H1 (cell line): ENCODE measurements around the gene NRK. TPM values are rescaled to one million over a fixed set of nuclear protein-coding genes. Genes with fewer than 3 reads are reported as not detected.

ENCODE experiments used
- CHD7 ChIP-seq: fragments of 300-600 bp; sonication (generic); IDR thresholded peaks from 2 replicates; pipeline ENCODE4 v1.7.1; 2012; ENCODE audit warnings: low read length, moderate library complexity, mild to moderate bottlenecking, inconsistent platforms; ENCODE audit not compliant: insufficient replicate concordance
- polyA plus RNA-seq, 7 experiments: library from polyadenylated mRNA; depleted of rRNA in 3 of 7; stranded (reverse) in 5 of 7; unstranded in 2 of 7; fragments of >200 nt in 5 of 7; fragments of 200-250 nt in 2 of 7; gene quantifications; 1 replicate in 5 of 7; 2 replicates in 1 of 7; 4 replicates in 1 of 7; pipeline versions ENCODE4 v1.2.1 to v1.2.3, GENCODE V29; 2011 to 2013; ENCODE audit warnings: missing spikeins in 2 of 7, mixed read lengths in 2 of 7
- total RNA-seq: library from RNA; stranded (reverse); fragmentation: NEBNext Ultra II Directional; extraction: Animal tissue kit (Norgen Biotek cat#: 25700); gene quantifications from 2 replicates; pipeline ENCODE4 v1.2.1, GENCODE V29; 2021

Gene NRK
- total and polyA plus RNA-seq, 2 of the 8 experiments (the other 6 are each of a cell fraction or from before 2014, with no cell fraction given), result 0.86 to 8.3 TPM

- TF ChIP-seq CHD7, result no peak
These were observed 183.3 kb downstream of the NRK start (continued) for GRCh38 chrX:106005684-106006083.
